Small intestine (tissue), 7 donors: Measurements from ENCODE around the gene LIM2. TPM values are rescaled to one million over a fixed set of nuclear protein-coding genes. Genes with fewer than 3 reads are reported as not detected.

Experiments
- DNase-seq, 2 donors: peaks; one replicate each; pipeline versions ENCODE4 v3.0.0 to v3.0.0-alpha.2; 2013
- FAIRE-seq: peaks from 2 replicates; lab custom pipeline; 2012; peaks lifted over from hg19 to GRCh38; lab: Jason Lieb, UNC
- H3K27ac ChIP-seq, 3 donors: one replicate each; pipeline ENCODE4 v1.5.1; 2013; ENCODE audit warnings: low read length in 2 of 3, mild to moderate bottlenecking in 2 of 3, control low read depth in 1 of 3, inconsistent platforms in 1 of 3, low read depth in 1 of 3, moderate library complexity in 1 of 3
- H3K27me3 ChIP-seq, 3 donors: one replicate each; pipeline ENCODE4 v1.6.1; 2013; ENCODE audit warnings: low read length in 3 of 3, inconsistent platforms in 1 of 3; ENCODE audit not compliant: control insufficient read depth in 3 of 3, insufficient read depth in 3 of 3
- H3K36me3 ChIP-seq, 3 donors: one replicate each; pipeline ENCODE4 v1.6.1; 2013; ENCODE audit warnings: low read length in 3 of 3, inconsistent platforms in 1 of 3, low read depth in 1 of 3, mild to moderate bottlenecking in 1 of 3, moderate library complexity in 1 of 3; ENCODE audit not compliant: control insufficient read depth in 3 of 3, insufficient read depth in 2 of 3
- H3K4me1 ChIP-seq, 3 donors: one replicate each; pipeline ENCODE4 v1.6.1; 2013; ENCODE audit warnings: low read length in 2 of 3, inconsistent platforms in 1 of 3, low read depth in 1 of 3, mild to moderate bottlenecking in 1 of 3, moderate library complexity in 1 of 3; ENCODE audit not compliant: control insufficient read depth in 3 of 3, insufficient read depth in 2 of 3
- H3K4me3 ChIP-seq, 3 donors: one replicate each; pipeline ENCODE4 v1.5.1; 2013; ENCODE audit warnings: low read length in 3 of 3, control low read depth in 1 of 3, inconsistent platforms in 1 of 3, low read depth in 1 of 3, mild to moderate bottlenecking in 1 of 3, moderate library complexity in 1 of 3
- H3K9me3 ChIP-seq, 2 donors: one replicate each; pipeline ENCODE4 v1.6.1; 2013; ENCODE audit warnings: low read depth in 1 of 2, low read length in 1 of 2; ENCODE audit not compliant: control insufficient read depth in 2 of 2, insufficient read depth in 1 of 2
- WGBS, 3 donors: extraction: QIAGEN DNeasy Blood & Tissue Kit; methylation state at CpG; one replicate each; pipeline ENCODE4 v1.1.7; 2013; 5-methylcytosine and 5-hydroxymethylcytosine counted together
- polyA plus RNA-seq, 4 donors: library from polyadenylated mRNA; stranded (reverse) in 3 of 4; unstranded in 1 of 4; fragments of 200-250 nt in 3 of 4; fragments of 120-200 nt in 1 of 4; gene quantifications; one replicate each; pipeline versions ENCODE4 v1.2.1 to v1.2.3, GENCODE V29; 2013
- donor health status: healthy with polysubstance abuse.
- donor health status: control.
- donor health status: control.
- donor health status: Bipolar disorder and iron deficiency.
- donor health status: healthy.

Gene LIM2
- polyA plus RNA-seq, 4 donors = 0.04 TPM; not detected in 3

DNA sequence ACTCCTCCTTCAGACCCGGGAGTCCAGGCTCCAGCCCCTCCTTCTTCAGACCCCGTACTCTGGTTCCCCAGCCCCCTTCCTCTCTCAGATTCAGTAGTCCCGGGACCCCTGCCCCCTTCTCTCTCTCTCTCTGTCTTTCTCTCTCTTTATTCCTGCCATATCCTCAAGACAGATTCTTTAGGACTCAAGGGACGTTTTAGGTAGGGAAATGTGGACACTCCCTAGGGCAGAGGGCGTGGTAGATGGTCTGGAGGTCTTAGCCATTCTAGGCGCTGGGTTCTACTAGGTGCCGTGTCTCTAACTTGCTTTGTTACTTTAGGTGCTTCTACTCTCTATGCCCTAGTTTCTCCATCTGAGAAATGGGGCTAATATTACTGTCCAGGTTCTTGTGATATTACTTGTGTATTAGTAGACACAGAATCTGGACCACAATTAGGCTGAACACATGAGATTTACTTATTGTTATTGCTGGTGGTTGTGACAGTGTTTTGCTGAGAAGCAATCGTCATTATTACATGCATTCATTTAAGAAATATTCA, 3.4 kb upstream of the LIM2 start:
- H3K27me3 ChIP-seq = no peaks in the 10 kb centered on the region
- H3K4me1 ChIP-seq = peaks cover 2 to 23% (median 3%) of the 10 kb centered on the region in 3 donors
- DNase-seq (no peak), FAIRE-seq (no peak)
- WGBS, 3 donors = 59 to 64% (median 64%) methylated on average over 8 of the region's 8 CpGs
- peak overlapping the region in 1 of 3 donors; percentile 49 for H3K4me3 ChIP-seq
- no peaks in the 10 kb centered on the region for H3K9me3 ChIP-seq
- peak overlapping the region in 1 of 3 donors; percentile 81 for H3K27ac ChIP-seq
- H3K36me3 ChIP-seq = no peaks in the 10 kb centered on the region

- DNase-seq (peak in 1 of 2 donors; percentile 80), FAIRE-seq (no peak)
- WGBS, 3 donors = 63 to 73% (median 69%) methylated on average over 13 to 14 of the region's 14 CpGs
- H3K36me3 ChIP-seq = no peaks in the 10 kb centered on the region
- H3K4me1 ChIP-seq = peaks cover 0 to 17% (median 0%) of the 10 kb centered on the region in 3 donors
- no peaks in the 10 kb centered on the region for H3K9me3 ChIP-seq
- H3K4me3 ChIP-seq = peak overlapping the region in 1 of 3 donors; percentile 49
- peak overlapping the region in 1 of 3 donors; percentile 81 for H3K27ac ChIP-seq
- no peaks in the 10 kb centered on the region for H3K27me3 ChIP-seq
Observed at GRCh38 chr19:51389143-51389542, 1.4 kb upstream of the LIM2 start.

DNA sequence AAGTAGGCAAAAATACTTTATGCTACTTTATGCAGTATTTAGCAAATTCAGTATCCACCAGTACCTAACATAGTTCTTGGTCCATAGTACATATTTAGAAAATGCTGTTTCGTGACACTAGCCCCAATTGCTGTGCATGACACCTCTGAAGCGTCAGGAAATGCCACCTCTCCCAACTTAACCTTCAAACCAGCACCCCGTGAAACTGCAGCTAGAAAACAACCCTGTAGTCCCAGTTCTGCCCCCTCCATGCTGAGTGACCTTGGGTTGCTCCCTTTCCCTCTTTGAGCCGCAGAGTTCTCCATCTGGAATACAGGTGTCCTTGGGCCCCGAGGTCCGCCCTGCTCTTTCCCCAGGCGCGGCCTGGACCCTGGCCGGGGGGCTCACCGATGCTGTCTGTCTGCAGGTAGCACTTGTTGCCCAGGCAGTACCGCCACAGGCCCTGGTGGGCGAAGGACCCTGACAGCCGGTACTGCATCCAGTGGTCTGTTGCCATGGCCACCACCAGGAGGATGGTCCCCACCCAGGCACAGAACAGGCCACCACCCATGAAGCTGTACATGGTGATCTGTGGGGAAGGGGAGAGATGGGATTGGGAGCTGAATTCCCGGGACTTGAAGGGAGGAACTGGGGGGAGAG, 773 bp downstream of the LIM2 start:
- no peak for DNase-seq
- FAIRE-seq = no peak
- WGBS, 3 donors = 79 to 83% (median 80%) methylated on average over 14 of the region's 14 CpGs
- Histone ChIP-seq H3K27ac (no peak overlapping the region), H3K9me3 (no peaks in the 10 kb centered on the region), H3K4me1 (peaks cover 0 to 15% (median 0%) of the 10 kb centered on the region in 3 donors), H3K27me3 (no peaks in the 10 kb centered on the region), H3K36me3 (no peaks in the 10 kb centered on the region), H3K4me3 (no peak overlapping the region)

DNA sequence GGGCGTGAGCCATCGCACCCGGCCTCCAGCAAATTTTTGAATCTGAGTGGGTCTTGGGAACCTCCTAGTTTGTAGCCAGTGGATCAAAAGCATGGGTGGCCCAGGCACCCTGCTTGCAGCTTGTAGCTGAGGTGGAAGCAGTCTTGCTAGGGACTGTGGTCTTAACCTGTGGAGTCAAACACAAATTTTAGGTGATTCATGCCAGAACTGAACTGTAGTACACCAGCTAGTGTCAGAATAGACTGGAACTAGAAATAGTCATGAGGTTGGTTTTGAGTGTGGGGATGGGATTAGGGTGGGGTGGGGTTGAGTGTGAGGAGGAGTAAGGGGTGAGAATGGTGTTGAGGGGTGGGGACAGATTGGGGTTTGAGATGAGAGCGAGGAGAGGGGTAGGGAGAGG, 5.8 kb downstream of the LIM2 start:
- Histone ChIP-seq H3K4me3 (no peak overlapping the region), H3K27me3 (no peaks in the 10 kb centered on the region), H3K27ac (no peak overlapping the region), H3K36me3 (no peaks in the 10 kb centered on the region), H3K4me1 (no peaks in the 10 kb centered on the region), H3K9me3 (peaks cover 0 to 3% of the 10 kb centered on the region in 2 donors)
- FAIRE-seq (no peak), DNase-seq (no peak)
- 95 to 99% (median 98%) methylated on average over 4 of the region's 4 CpGs for WGBS, 3 donors

- WGBS, 3 donors = 92 to 95% (median 94%) methylated on average over 9 of the region's 9 CpGs
- FAIRE-seq (no peak), DNase-seq (no peak)
- H3K4me3 ChIP-seq = no peak overlapping the region
- no peaks in the 10 kb centered on the region for H3K4me1 ChIP-seq
- H3K36me3 ChIP-seq = no peaks in the 10 kb centered on the region
- H3K9me3 ChIP-seq = peaks cover 0 to 3% of the 10 kb centered on the region in 2 donors
- H3K27ac ChIP-seq = no peak overlapping the region
- no peaks in the 10 kb centered on the region for H3K27me3 ChIP-seq
Observed at GRCh38 chr19:51380379-51380778, 7.4 kb downstream of the LIM2 start.

DNA sequence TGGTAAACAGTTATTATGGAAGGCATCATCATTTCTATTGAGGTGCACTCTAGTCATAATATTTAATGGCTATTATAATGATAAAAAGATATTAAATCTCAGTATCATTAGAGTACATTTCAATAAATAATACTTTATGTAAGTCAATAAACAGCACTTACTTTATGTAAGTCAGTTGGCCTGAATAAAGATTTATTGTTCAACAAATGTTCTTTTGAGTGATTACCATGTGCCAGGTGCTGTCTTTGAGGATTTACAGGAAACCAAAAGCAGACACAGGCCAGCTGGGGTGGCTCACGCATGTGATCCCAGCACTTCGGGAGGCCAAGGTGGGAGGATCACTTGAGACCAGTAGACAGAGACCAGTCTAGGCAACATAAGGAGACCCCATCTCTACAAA, 10.4 kb downstream of the LIM2 start:
- Histone ChIP-seq H3K4me1 (no peaks in the 10 kb centered on the region), H3K36me3 (no peaks in the 10 kb centered on the region), H3K27me3 (no peaks in the 10 kb centered on the region), H3K9me3 (peaks cover 0 to 3% of the 10 kb centered on the region in 2 donors), H3K4me3 (no peak overlapping the region), H3K27ac (no peak overlapping the region)
- FAIRE-seq (no peak), DNase-seq (no peak)
- WGBS, 3 donors = 78 to 89% (median 80%) methylated on average over 2 of the region's 2 CpGs

- no peaks in the 10 kb centered on the region for H3K27me3 ChIP-seq
- FAIRE-seq (no peak), DNase-seq (peak in 1 of 2 donors; percentile 27)
- no peaks in the 10 kb centered on the region for H3K36me3 ChIP-seq
- WGBS, 3 donors = 45 to 50% (median 46%) methylated on average over 10 to 11 of the region's 11 CpGs
- H3K4me1 ChIP-seq = no peaks in the 10 kb centered on the region
- no peak overlapping the region for H3K4me3 ChIP-seq
- no peak overlapping the region for H3K27ac ChIP-seq
- H3K9me3 ChIP-seq = no peaks in the 10 kb centered on the region
Observed at GRCh38 chr19:51375504-51376221, 12.1 kb downstream of the LIM2 start.

- 47 to 63% (median 50%) methylated on average over 9 of the region's 9 CpGs for WGBS, 3 donors
- no peaks in the 10 kb centered on the region for H3K36me3 ChIP-seq
- H3K4me3 ChIP-seq = peak within 1 kb of the TSS in 1 of 3 donors; percentile 26
- FAIRE-seq = no peak
- peak within 1 kb of the TSS in 2 of 3 donors; percentile 68 to 72 for H3K27ac ChIP-seq
- DNase-seq = peak in 1 of 2 donors; percentile 72
- no peaks in the 10 kb centered on the region for H3K9me3 ChIP-seq
- H3K27me3 ChIP-seq = no peaks in the 10 kb centered on the region
- peaks cover 0 to 6% (median 0%) of the 10 kb centered on the region in 3 donors for H3K4me1 ChIP-seq
Observed at GRCh38 chr19:51372649-51373504, 14.9 kb downstream of the LIM2 start, which contains the start of gene NKG7. TSS of gene NKG7 (minus strand) at chr19:51372654. CDS start at chr19:51372535, 119 bp downstream.
